ENCODE data around the gene STX18.

STX18 gene

GRCh38 chr4:4490816-4491215 is 51.0 kb downstream of the STX18 start:
- no peak for TF ChIP-seq ZNF274 (IDR thresholded peaks at IDR 0.05; ENCODE audit: low read depth, low read length)
- no peak for TF ChIP-seq SUZ12 (IDR thresholded peaks at IDR 0.05; ENCODE audit: extremely low read depth, insufficient read depth, insufficient read length)
- no peak for TF ChIP-seq YY1 (IDR thresholded peaks at IDR 0.05; ENCODE audit: insufficient read depth, insufficient read length)
- Histone ChIP-seq H3K4me1 (ENCODE audit: insufficient read depth, insufficient read length) (no peaks in the 10 kb centered on the region), H3K4me3 (ENCODE audit: insufficient read length, low read depth) (no peak overlapping the region), H3K36me3 (ENCODE audit: insufficient read depth, insufficient read length, low read length) (no peaks in the 10 kb centered on the region), H3K27me3 (ENCODE audit: insufficient read depth, insufficient read length) (no peaks in the 10 kb centered on the region), H3K9ac (ENCODE audit: insufficient read length, low read depth) (no peak overlapping the region), H3K9me3 (ENCODE audit: insufficient read depth, low read length) (no peaks in the 10 kb centered on the region)
- DNase-seq (ENCODE audit: low read depth, low spot score): no peak

- TF ChIP-seq ZNF274 (IDR thresholded peaks at IDR 0.05; ENCODE audit: low read depth, low read length) (no peak), YY1 (IDR thresholded peaks at IDR 0.05; ENCODE audit: insufficient read depth, insufficient read length) (no peak), SUZ12 (IDR thresholded peaks at IDR 0.05; ENCODE audit: extremely low read depth, insufficient read depth, insufficient read length) (no peak)
- H3K9ac ChIP-seq (ENCODE audit: insufficient read length, low read depth): no peak overlapping the region
- no peak for DNase-seq (ENCODE audit: low read depth, low spot score)
- no peaks in the 10 kb centered on the region for H3K9me3 ChIP-seq (ENCODE audit: insufficient read depth, low read length)
- H3K36me3 ChIP-seq (ENCODE audit: insufficient read depth, insufficient read length, low read length): no peaks in the 10 kb centered on the region
- no peaks in the 10 kb centered on the region for H3K4me1 ChIP-seq (ENCODE audit: insufficient read depth, insufficient read length)
- no peaks in the 10 kb centered on the region for H3K27me3 ChIP-seq (ENCODE audit: insufficient read depth, insufficient read length)
- H3K4me3 ChIP-seq (ENCODE audit: insufficient read length, low read depth): no peak overlapping the region
Observed at GRCh38 chr4:4490041-4490440, 51.8 kb downstream of the STX18 start.

GRCh38 chr4:4488405-4489404 is 53.1 kb downstream of the STX18 start:
- Histone ChIP-seq H3K4me1 (ENCODE audit: insufficient read depth, insufficient read length) (no peaks in the 10 kb centered on the region), H3K9ac (ENCODE audit: insufficient read length, low read depth) (no peak overlapping the region), H3K36me3 (ENCODE audit: insufficient read depth, insufficient read length, low read length) (no peaks in the 10 kb centered on the region), H3K9me3 (ENCODE audit: insufficient read depth, low read length) (no peaks in the 10 kb centered on the region), H3K4me3 (ENCODE audit: insufficient read length, low read depth) (no peak overlapping the region), H3K27me3 (ENCODE audit: insufficient read depth, insufficient read length) (no peaks in the 10 kb centered on the region)
- TF ChIP-seq ZNF274 (IDR thresholded peaks at IDR 0.05; ENCODE audit: low read depth, low read length) (no peak), SUZ12 (IDR thresholded peaks at IDR 0.05; ENCODE audit: extremely low read depth, insufficient read depth, insufficient read length) (no peak), YY1 (IDR thresholded peaks at IDR 0.05; ENCODE audit: insufficient read depth, insufficient read length) (no peak)
- peak; percentile 63 for DNase-seq (ENCODE audit: low read depth, low spot score)

- TF ChIP-seq YY1 (IDR thresholded peaks at IDR 0.05; ENCODE audit: insufficient read depth, insufficient read length) (no peak), ZNF274 (IDR thresholded peaks at IDR 0.05; ENCODE audit: low read depth, low read length) (no peak), SUZ12 (IDR thresholded peaks at IDR 0.05; ENCODE audit: extremely low read depth, insufficient read depth, insufficient read length) (no peak)
- no peaks in the 10 kb centered on the region for H3K4me1 ChIP-seq (ENCODE audit: insufficient read depth, insufficient read length)
- DNase-seq (ENCODE audit: low read depth, low spot score): no peak
- no peak overlapping the region for H3K9ac ChIP-seq (ENCODE audit: insufficient read length, low read depth)
- no peak overlapping the region for H3K4me3 ChIP-seq (ENCODE audit: insufficient read length, low read depth)
- H3K36me3 ChIP-seq (ENCODE audit: insufficient read depth, insufficient read length, low read length): no peaks in the 10 kb centered on the region
- no peaks in the 10 kb centered on the region for H3K9me3 ChIP-seq (ENCODE audit: insufficient read depth, low read length)
- no peaks in the 10 kb centered on the region for H3K27me3 ChIP-seq (ENCODE audit: insufficient read depth, insufficient read length)
Observed at GRCh38 chr4:4486969-4487368, 54.9 kb downstream of the STX18 start.

- Histone ChIP-seq H3K9ac (ENCODE audit: insufficient read length, low read depth) (no peak overlapping the region), H3K4me3 (ENCODE audit: insufficient read length, low read depth) (no peak overlapping the region), H3K27me3 (ENCODE audit: insufficient read depth, insufficient read length) (no peaks in the 10 kb centered on the region), H3K36me3 (ENCODE audit: insufficient read depth, insufficient read length, low read length) (no peaks in the 10 kb centered on the region), H3K9me3 (ENCODE audit: insufficient read depth, low read length) (no peaks in the 10 kb centered on the region), H3K4me1 (ENCODE audit: insufficient read depth, insufficient read length) (no peaks in the 10 kb centered on the region)
- no peak for TF ChIP-seq SUZ12 (IDR thresholded peaks at IDR 0.05; ENCODE audit: extremely low read depth, insufficient read depth, insufficient read length)
- TF ChIP-seq ZNF274 (IDR thresholded peaks at IDR 0.05; ENCODE audit: low read depth, low read length): no peak
- TF ChIP-seq YY1 (IDR thresholded peaks at IDR 0.05; ENCODE audit: insufficient read depth, insufficient read length): no peak
- no peak for DNase-seq (ENCODE audit: low read depth, low spot score)
Observed at GRCh38 chr4:4485806-4486205, 56.0 kb downstream of the STX18 start.

GRCh38 chr4:4481399-4481994 is 60.4 kb downstream of the STX18 start:
- Histone ChIP-seq H3K9me3 (ENCODE audit: insufficient read depth, low read length) (no peaks in the 10 kb centered on the region), H3K36me3 (ENCODE audit: insufficient read depth, insufficient read length, low read length) (no peaks in the 10 kb centered on the region), H3K9ac (ENCODE audit: insufficient read length, low read depth) (no peak overlapping the region), H3K27me3 (ENCODE audit: insufficient read depth, insufficient read length) (no peaks in the 10 kb centered on the region), H3K4me3 (ENCODE audit: insufficient read length, low read depth) (no peak overlapping the region), H3K4me1 (ENCODE audit: insufficient read depth, insufficient read length) (no peaks in the 10 kb centered on the region)
- TF ChIP-seq SUZ12 (IDR thresholded peaks at IDR 0.05; ENCODE audit: extremely low read depth, insufficient read depth, insufficient read length): no peak
- TF ChIP-seq YY1 (IDR thresholded peaks at IDR 0.05; ENCODE audit: insufficient read depth, insufficient read length): no peak
- TF ChIP-seq ZNF274 (IDR thresholded peaks at IDR 0.05; ENCODE audit: low read depth, low read length): no peak
- DNase-seq (ENCODE audit: low read depth, low spot score): no peak

Measured in NT2/D1 (cell line).